SU-DHL-6 (cell line): ENCODE measurements around the gene EMC6.

ENCODE experiments used
- CTCF ChIP-seq: fragments of 200-600 bp; sonication (generic); IDR thresholded peaks from one replicate; pipeline ENCODE4 v1.5.1; 2017; ENCODE audit warnings: antibody characterized with exemption, mild to moderate bottlenecking, low read length, moderate library complexity; ENCODE audit not compliant: insufficient read depth, poor library complexity, severe bottlenecking
- EZH2phosphoT487 ChIP-seq: fragments of 200-600 bp; sonication (generic), shearing (Covaris generic); conservative IDR thresholded peaks from 2 replicates; pipeline ENCODE4 v1.6.1; 2018; ENCODE audit warnings: mild to moderate bottlenecking, antibody characterized with exemption, low read length, moderate library complexity, mixed read lengths

- TF ChIP-seq CTCF (no peak), EZH2phosphoT487 (no peak)
Measured at GRCh38 chr17:3672571-3672970, 4.0 kb downstream of the EMC6 start.
